Astrocyte (in vitro differentiated cells and primary cell): Measurements from ENCODE around the gene PLEKHA5. TPM values are rescaled to one million over a fixed set of nuclear protein-coding genes. Genes with fewer than 3 reads are reported as not detected.

Experiments
- DNase-seq: peaks from one replicate; pipeline ENCODE4 v3.0.0-alpha.2; 2010; ENCODE audit warnings: low read depth
- FAIRE-seq: peaks from 2 replicates; lab custom pipeline; 2011; peaks lifted over from hg19 to GRCh38; lab: Jason Lieb, UNC
- H2AFZ ChIP-seq: 2 replicates; pipeline ENCODE4 v1.6.0; 2012; ENCODE audit warnings: low read depth, low read length, inconsistent platforms
- H3K27ac ChIP-seq: 2 replicates; pipeline ENCODE4 v1.5.1; 2011; ENCODE audit warnings: low read depth, low read length, inconsistent platforms
- H3K27me3 ChIP-seq: 2 replicates; pipeline ENCODE4 v1.6.0; 2011; ENCODE audit warnings: low read length, inconsistent platforms; ENCODE audit not compliant: insufficient read depth
- H3K36me3 ChIP-seq: 2 replicates; pipeline ENCODE4 v1.5.1; 2011; ENCODE audit warnings: low read length, inconsistent platforms; ENCODE audit not compliant: insufficient read depth
- H3K4me1 ChIP-seq: 2 replicates; pipeline ENCODE4 v1.5.1; 2011; ENCODE audit warnings: low read length, inconsistent platforms; ENCODE audit not compliant: insufficient read depth
- H3K4me2 ChIP-seq: 2 replicates; pipeline ENCODE4 v1.6.0; 2012; ENCODE audit warnings: low read length, inconsistent platforms
- H3K4me3 ChIP-seq: 2 replicates; pipeline ENCODE4 v1.5.1; 2011; ENCODE audit warnings: low read depth, mild to moderate bottlenecking, low read length, inconsistent platforms; ENCODE audit not compliant: insufficient read depth
- H3K79me2 ChIP-seq: 2 replicates; pipeline ENCODE4 v1.6.0; 2012; ENCODE audit warnings: mild to moderate bottlenecking, low read length, inconsistent platforms; ENCODE audit not compliant: insufficient read depth
- H3K9ac ChIP-seq: 2 replicates; pipeline ENCODE4 v1.6.0; 2012; ENCODE audit warnings: mild to moderate bottlenecking, low read length, inconsistent platforms
- H3K9me3 ChIP-seq: 2 replicates; pipeline ENCODE4 v1.5.1; 2012; ENCODE audit warnings: low read depth, mild to moderate bottlenecking, low read length, inconsistent platforms; ENCODE audit not compliant: insufficient read depth
- H4K20me1 ChIP-seq: 2 replicates; pipeline ENCODE4 v1.6.0; 2012; ENCODE audit warnings: low read length, inconsistent platforms; ENCODE audit not compliant: insufficient read depth
- H3K27ac Mint-ChIP-seq: one replicate; pipeline ENCODE4 v1.8.0; 2021; ENCODE audit warnings: mild to moderate bottlenecking, mixed read lengths; ENCODE audit not compliant: unreplicated experiment
- H3K27me3 Mint-ChIP-seq: one replicate; pipeline ENCODE4 v1.8.0; 2021; ENCODE audit warnings: low read depth, mixed read lengths; ENCODE audit not compliant: unreplicated experiment
- H3K36me3 Mint-ChIP-seq: one replicate; pipeline ENCODE4 v1.8.0; 2021; ENCODE audit warnings: low read depth, mixed read lengths; ENCODE audit not compliant: unreplicated experiment
- H3K4me1 Mint-ChIP-seq: one replicate; pipeline ENCODE4 v1.8.0; 2021; ENCODE audit warnings: low read depth, mixed read lengths; ENCODE audit not compliant: unreplicated experiment
- H3K4me3 Mint-ChIP-seq: one replicate; pipeline ENCODE4 v1.8.0; 2021; ENCODE audit warnings: mild to moderate bottlenecking, moderate library complexity, mixed read lengths; ENCODE audit not compliant: unreplicated experiment
- H3K9me3 Mint-ChIP-seq: one replicate; pipeline ENCODE4 v1.8.0; 2021; ENCODE audit warnings: mild to moderate bottlenecking, mixed read lengths; ENCODE audit not compliant: unreplicated experiment
- EZH2 ChIP-seq: IDR thresholded peaks from 2 replicates; pipeline ENCODE4 v1.6.1; 2012; ENCODE audit warnings: mild to moderate bottlenecking, low read length, inconsistent platforms; ENCODE audit not compliant: insufficient read depth
- total RNA-seq: library from RNA; stranded (reverse); gene quantifications from 2 replicates; pipeline ENCODE4 v1.2.1, GENCODE V29; 2021
- TF ChIP-seq, protein P1 (sequence below): IDR thresholded peaks from 2 replicates; pipeline ENCODE4 v1.5.1; 2011; ENCODE audit warnings: low read depth, mild to moderate bottlenecking, inconsistent platforms, low read length, moderate library complexity; ENCODE audit not compliant: insufficient read depth

Gene PLEKHA5
- total RNA-seq, 1 donor from 2014 or later = 38.9 TPM

DNA sequence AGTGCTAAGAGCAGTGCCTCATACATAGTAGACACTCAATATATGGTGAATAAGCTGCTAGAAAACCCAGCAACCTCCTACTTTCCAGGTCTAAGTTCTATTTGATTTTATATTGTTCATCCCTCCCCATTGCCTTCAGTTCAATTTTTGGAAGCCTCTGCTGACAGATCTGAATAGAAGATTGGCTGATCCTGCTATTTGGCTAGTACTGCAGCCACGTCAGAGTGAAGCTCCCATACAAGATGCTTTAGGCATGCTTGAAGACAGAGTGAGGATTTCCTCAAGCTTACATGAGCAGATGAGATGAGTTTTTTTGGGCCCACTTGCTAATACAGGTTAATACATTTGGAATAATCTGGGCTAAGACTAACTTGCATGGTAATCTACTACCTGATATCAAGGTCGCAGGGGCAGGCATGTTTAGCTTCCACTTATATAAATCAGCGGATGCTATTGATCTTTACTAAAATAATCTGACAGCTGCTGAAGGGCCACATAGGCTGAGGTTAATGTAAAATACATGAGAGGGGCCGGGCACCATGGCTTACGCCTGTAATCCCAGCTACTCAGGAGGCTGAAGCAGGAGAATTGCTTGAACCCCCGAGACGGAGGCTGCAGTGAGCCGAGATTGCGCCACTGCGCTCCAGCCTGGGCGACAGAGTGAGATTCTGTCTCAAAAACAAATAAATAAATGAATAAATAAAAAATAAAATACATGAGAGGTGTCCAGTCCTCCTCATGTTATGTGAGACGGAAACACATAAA lies 293.8 kb downstream of the PLEKHA5 start:
- DNase-seq = no peak
- H3K27me3 ChIP-seq = no peaks in the 10 kb centered on the region
- H3K27me3 Mint-ChIP-seq = no peaks in the 10 kb centered on the region
- H3K36me3 ChIP-seq = no peaks in the 10 kb centered on the region
- H3K4me1 ChIP-seq = no peaks in the 10 kb centered on the region
- no peak for FAIRE-seq
- H3K4me3 Mint-ChIP-seq = no peak overlapping the region
- no peak overlapping the region for H3K4me2 ChIP-seq
- no peak overlapping the region for H3K27ac ChIP-seq
- no peak overlapping the region for H3K4me3 ChIP-seq
- no peaks in the 10 kb centered on the region for H3K9me3 ChIP-seq
- H3K9me3 Mint-ChIP-seq = peaks cover 9% of the 10 kb centered on the region
- no peaks in the 10 kb centered on the region for H3K36me3 Mint-ChIP-seq
- H3K79me2 ChIP-seq = no peaks in the 10 kb centered on the region
- H2AFZ ChIP-seq = no peak overlapping the region
- no peak overlapping the region for H3K27ac Mint-ChIP-seq
- no peaks in the 10 kb centered on the region for H3K4me1 Mint-ChIP-seq
- H3K9ac ChIP-seq = no peak overlapping the region
- H4K20me1 ChIP-seq = no peaks in the 10 kb centered on the region
- TF ChIP-seq, protein P1, sequence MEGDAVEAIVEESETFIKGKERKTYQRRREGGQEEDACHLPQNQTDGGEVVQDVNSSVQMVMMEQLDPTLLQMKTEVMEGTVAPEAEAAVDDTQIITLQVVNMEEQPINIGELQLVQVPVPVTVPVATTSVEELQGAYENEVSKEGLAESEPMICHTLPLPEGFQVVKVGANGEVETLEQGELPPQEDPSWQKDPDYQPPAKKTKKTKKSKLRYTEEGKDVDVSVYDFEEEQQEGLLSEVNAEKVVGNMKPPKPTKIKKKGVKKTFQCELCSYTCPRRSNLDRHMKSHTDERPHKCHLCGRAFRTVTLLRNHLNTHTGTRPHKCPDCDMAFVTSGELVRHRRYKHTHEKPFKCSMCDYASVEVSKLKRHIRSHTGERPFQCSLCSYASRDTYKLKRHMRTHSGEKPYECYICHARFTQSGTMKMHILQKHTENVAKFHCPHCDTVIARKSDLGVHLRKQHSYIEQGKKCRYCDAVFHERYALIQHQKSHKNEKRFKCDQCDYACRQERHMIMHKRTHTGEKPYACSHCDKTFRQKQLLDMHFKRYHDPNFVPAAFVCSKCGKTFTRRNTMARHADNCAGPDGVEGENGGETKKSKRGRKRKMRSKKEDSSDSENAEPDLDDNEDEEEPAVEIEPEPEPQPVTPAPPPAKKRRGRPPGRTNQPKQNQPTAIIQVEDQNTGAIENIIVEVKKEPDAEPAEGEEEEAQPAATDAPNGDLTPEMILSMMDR = no peak
- TF ChIP-seq EZH2 = no peak
